OCI-LY7 (cell line): ENCODE results near the gene CFC1. TPM values are rescaled to one million over a fixed set of nuclear protein-coding genes. Genes with fewer than 3 reads are reported as not detected.
"Not testable (repeated sequence)": the region's sequence is repeated elsewhere in the genome, so short reads cannot be mapped to it uniquely, and the experiment has no call there.

Experiments
- BruUV-seq: library from RNA; stranded (reverse); fragments of 400-500 nt; replicated peaks from 2 replicates; lab custom pipeline; 2021; lab: Mats Ljungman, UMichigan
- CTCF ChIA-PET: fragments of 300-600 bp; sonication (Branson Sonifier 250); formaldehyde crosslinking; loops from one replicate; lab custom pipeline; 2022; ENCODE audit warnings: antibody characterized with exemption; ENCODE audit not compliant: unreplicated experiment; lab: Charles Lee
- POLR2A ChIA-PET: fragments of 300-600 bp; sonication (Branson Sonifier 250); formaldehyde crosslinking; loops from one replicate; lab custom pipeline; 2022; ENCODE audit warnings: antibody characterized with exemption; lab: Charles Lee
- DNase-seq: peaks from one replicate; pipeline ENCODE4 v3.0.0-alpha.2; 2015; ENCODE audit warnings: low spot score
- H2AFZ ChIP-seq: fragments of 200-600 bp; sonication (generic), shearing (Covaris generic); 2 replicates; pipeline ENCODE4 v1.6.1; 2014; ENCODE audit warnings: mild to moderate bottlenecking, antibody characterized with exemption, low read length, moderate library complexity
- H3K27ac ChIP-seq: fragments of 200-600 bp; sonication (generic); 2 replicates; pipeline ENCODE4 v1.5.1; 2014; ENCODE audit warnings: mixed run types, low read depth, mild to moderate bottlenecking, moderate library complexity, low read length, inconsistent platforms; ENCODE audit not compliant: poor library complexity, severe bottlenecking
- H3K36me3 ChIP-seq: fragments of 200-600 bp; sonication (generic); 2 replicates; pipeline ENCODE4 v1.6.1; 2014; ENCODE audit warnings: mild to moderate bottlenecking, antibody characterized with exemption, low read length, moderate library complexity, mixed read lengths; ENCODE audit not compliant: insufficient read depth
- H3K4me1 ChIP-seq: fragments of 200-600 bp; sonication (generic); 2 replicates; pipeline ENCODE4 v1.5.1; 2014; ENCODE audit warnings: mild to moderate bottlenecking, low read length; ENCODE audit not compliant: insufficient read depth, poor library complexity, severe bottlenecking
- H3K4me2 ChIP-seq: fragments of 200-600 bp; sonication (generic); 2 replicates; pipeline ENCODE4 v1.6.1; 2014; ENCODE audit warnings: mild to moderate bottlenecking, low read length
- H3K4me3 ChIP-seq: fragments of 200-600 bp; sonication (generic); 2 replicates; pipeline ENCODE4 v1.5.1; 2014; ENCODE audit warnings: mild to moderate bottlenecking, low read depth, low read length; ENCODE audit not compliant: poor library complexity, severe bottlenecking
- H3K79me2 ChIP-seq: fragments of 200-600 bp; sonication (generic); 2 replicates; pipeline ENCODE4 v1.6.1; 2016; ENCODE audit warnings: low read depth, mild to moderate bottlenecking, low read length, moderate library complexity, mixed read lengths; ENCODE audit not compliant: insufficient read depth
- H3K9me2 ChIP-seq: fragments of 200-600 bp; sonication (generic); 2 replicates; pipeline ENCODE4 v1.6.1; 2016; ENCODE audit warnings: mild to moderate bottlenecking, low read length, mixed read lengths; ENCODE audit not compliant: insufficient read depth
- H3K9me3 ChIP-seq: fragments of 200-600 bp; sonication (generic); 2 replicates; pipeline ENCODE4 v1.6.1; 2014; ENCODE audit warnings: mild to moderate bottlenecking, mixed run types, low read length, mixed read lengths
- H4K20me1 ChIP-seq: fragments of 200-600 bp; sonication (generic); 2 replicates; pipeline ENCODE4 v1.6.1; 2014; ENCODE audit warnings: mild to moderate bottlenecking, antibody characterized with exemption, low read length, moderate library complexity, mixed read lengths; ENCODE audit not compliant: insufficient read depth
- intact Hi-C: fragments of 100-400 bp; cut with micrococcal nuclease; formaldehyde crosslinking; loops from one replicate; pipeline ENCODE4 v1.10.0; 2022; ENCODE audit not compliant: unreplicated experiment
- total RNA-seq, 2 experiments: library from RNA; depleted of rRNA in 1 of 2; stranded (reverse); fragments of >200 nt in 1 of 2; shearing (Covaris generic) in 1 of 2; gene quantifications; 2 replicates each; pipeline ENCODE4 v1.2.3, GENCODE V29; 2014 to 2022

Gene CFC1
- total RNA-seq, 2 experiments from 2014 or later: not detected

DNA sequence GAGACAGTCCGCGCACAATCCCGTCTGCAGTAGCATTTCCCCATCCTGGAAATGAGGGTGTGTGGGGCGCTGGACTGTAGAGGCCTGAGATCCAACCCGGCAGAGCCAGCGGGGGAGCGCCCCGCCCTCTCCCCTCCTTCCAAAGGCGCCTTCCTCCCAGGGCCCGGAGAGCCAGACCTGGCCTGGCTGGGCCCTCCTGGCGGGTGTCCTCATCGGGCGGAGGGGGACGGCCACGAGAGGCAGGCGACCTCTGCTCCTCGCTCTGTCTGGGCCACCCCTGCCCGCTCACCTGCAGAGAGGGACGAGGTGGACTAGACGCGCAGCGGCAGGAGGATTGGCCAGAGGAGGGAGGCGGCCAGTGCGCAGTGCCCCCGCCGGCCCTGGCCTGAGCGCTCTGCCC, 49.9 kb downstream of the CFC1 start:
- DNase-seq, H3K4me2 ChIP-seq: not testable (repeated sequence)

DNA sequence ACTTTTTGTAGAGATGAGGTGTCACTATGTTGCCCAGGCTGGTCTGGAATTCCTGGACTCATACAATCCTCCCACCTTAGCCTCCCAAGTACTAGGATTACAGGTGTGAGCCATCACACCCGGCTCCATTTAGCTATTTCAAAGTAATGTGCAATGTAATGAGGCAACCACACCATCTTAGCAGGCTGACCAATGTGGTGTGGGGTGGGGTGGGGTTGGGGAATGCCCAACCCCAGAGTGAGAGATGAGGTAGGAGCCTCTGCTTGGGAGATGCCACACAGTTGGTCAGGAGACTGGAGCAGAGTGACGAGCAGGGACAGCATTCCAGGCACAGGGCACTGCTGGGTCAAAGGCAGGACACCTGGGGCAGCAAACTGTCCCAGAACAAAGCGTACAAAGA, 51.0 kb downstream of the CFC1 start:
- H3K4me2 ChIP-seq, H3K9me3 ChIP-seq, H3K4me1 ChIP-seq, intact Hi-C loops, DNase-seq, H3K4me3 ChIP-seq, H3K9me2 ChIP-seq, CTCF ChIA-PET, H3K27ac ChIP-seq, H4K20me1 ChIP-seq, POLR2A ChIA-PET, H3K36me3 ChIP-seq, BruUV-seq, H3K79me2 ChIP-seq, H2AFZ ChIP-seq: not testable (repeated sequence)

More for the DNA sequence above, 49.9 kb downstream of the CFC1 start:
- H4K20me1 ChIP-seq, POLR2A ChIA-PET, H3K4me3 ChIP-seq, H3K36me3 ChIP-seq, H3K9me3 ChIP-seq, H3K79me2 ChIP-seq, H3K27ac ChIP-seq, H2AFZ ChIP-seq, H3K9me2 ChIP-seq, intact Hi-C loops, H3K4me1 ChIP-seq, BruUV-seq, CTCF ChIA-PET: not testable (repeated sequence)

DNA sequence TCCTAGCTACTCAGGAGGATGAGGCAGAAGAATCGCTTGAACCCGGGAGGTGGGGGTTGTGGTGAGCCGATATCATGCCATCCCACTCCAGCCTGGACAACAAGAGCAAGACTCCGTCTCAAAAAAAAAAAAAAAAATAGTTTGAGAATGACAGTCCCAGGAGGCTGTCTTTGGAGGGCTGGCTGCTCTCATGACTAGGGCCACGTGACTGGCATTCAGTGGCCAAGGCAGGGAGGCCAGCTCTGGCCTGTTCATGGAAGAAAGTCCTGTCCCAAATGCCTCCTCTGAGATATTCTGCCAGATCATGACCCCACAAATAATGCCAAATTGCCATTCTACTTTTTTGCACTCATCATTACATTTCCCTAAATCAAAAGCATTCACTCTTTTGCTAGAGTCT, 54.4 kb downstream of the CFC1 start:
- POLR2A ChIA-PET, BruUV-seq, H3K9me2 ChIP-seq, H3K79me2 ChIP-seq, H3K4me1 ChIP-seq, CTCF ChIA-PET, H4K20me1 ChIP-seq, H3K27ac ChIP-seq, H3K4me3 ChIP-seq, H3K36me3 ChIP-seq, H2AFZ ChIP-seq, DNase-seq, intact Hi-C loops, H3K9me3 ChIP-seq, H3K4me2 ChIP-seq: not testable (repeated sequence)

DNA sequence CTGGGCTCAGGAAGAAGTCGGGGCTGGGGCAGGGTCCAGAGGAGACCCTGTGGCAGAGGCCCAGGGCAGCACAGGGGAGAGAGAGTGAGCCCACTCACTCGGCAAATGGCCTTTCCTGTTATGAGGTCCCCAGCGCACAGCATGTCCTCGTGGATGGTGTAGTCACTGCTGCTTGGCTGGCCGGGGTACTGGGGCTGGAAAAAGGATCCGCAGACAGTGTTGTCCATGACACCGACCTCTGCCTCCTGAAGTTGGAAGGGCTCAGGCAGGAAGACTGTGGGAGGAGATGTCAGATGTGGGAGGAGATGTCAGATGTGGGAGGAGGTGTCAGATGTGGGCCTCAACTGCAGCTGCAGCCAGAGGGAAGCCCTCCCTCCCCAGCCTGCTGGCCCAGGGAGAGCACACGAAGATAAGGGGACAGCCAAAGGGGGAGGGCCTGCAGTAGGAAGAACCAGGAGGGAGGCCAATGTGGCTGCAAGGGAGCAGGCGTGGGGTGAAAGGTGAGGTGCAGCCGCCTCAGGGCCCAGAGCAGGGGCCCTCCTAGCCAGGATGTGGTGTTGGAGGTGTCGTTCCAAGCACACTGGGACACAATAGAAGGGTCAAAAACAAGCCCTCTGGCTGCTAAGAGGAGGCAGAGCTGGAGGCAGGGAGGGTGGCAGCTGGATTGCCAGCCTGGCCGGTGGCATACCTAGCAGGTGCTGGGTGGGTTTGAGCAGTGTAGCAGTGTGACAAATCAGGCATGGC, 55.4 kb downstream of the CFC1 start:
- POLR2A ChIA-PET, H4K20me1 ChIP-seq, intact Hi-C loops, BruUV-seq, H2AFZ ChIP-seq, H3K4me3 ChIP-seq, H3K9me2 ChIP-seq, H3K36me3 ChIP-seq, CTCF ChIA-PET, H3K79me2 ChIP-seq, H3K27ac ChIP-seq, H3K4me1 ChIP-seq, DNase-seq, H3K4me2 ChIP-seq, H3K9me3 ChIP-seq: not testable (repeated sequence)

DNA sequence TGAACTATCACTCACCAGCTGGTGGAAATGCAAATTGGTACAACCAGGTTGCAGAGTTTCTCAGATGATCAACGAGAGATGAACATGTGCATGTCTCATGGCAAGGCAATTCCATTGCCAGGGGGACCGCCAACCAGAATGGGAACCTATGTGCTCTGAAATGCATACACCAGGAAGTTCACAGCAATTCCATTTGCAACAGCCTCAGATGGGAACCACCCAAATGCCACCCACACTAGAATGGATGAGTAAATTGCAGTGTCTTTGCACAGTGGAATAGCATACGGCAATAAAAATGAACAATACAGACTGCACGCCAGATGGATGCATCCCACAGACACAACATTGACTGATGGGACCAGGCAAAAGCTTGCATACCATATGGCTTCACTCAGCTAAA, 56.6 kb downstream of the CFC1 start:
- H3K27ac ChIP-seq, intact Hi-C loops, H3K4me2 ChIP-seq, H4K20me1 ChIP-seq, H3K36me3 ChIP-seq, H3K4me3 ChIP-seq, H3K79me2 ChIP-seq, H3K9me2 ChIP-seq, BruUV-seq, POLR2A ChIA-PET, DNase-seq, H3K4me1 ChIP-seq, CTCF ChIA-PET, H3K9me3 ChIP-seq, H2AFZ ChIP-seq: not testable (repeated sequence)
